Ramos (cell line): ENCODE data around the gene PLA2G3.
"Not testable (repeated sequence)": the region's sequence is repeated elsewhere in the genome, so short reads cannot be mapped to it uniquely, and the experiment has no call there.

Source experiments
- in situ Hi-C: fragments of 300-500 bp; cut with MboI; formaldehyde crosslinking; loops from one replicate; pipeline ENCODE4 v1.14.3; 2022; ENCODE audit warnings: low sequenced_read_pairs; ENCODE audit not compliant: unreplicated experiment

PLA2G3 gene

DNA sequence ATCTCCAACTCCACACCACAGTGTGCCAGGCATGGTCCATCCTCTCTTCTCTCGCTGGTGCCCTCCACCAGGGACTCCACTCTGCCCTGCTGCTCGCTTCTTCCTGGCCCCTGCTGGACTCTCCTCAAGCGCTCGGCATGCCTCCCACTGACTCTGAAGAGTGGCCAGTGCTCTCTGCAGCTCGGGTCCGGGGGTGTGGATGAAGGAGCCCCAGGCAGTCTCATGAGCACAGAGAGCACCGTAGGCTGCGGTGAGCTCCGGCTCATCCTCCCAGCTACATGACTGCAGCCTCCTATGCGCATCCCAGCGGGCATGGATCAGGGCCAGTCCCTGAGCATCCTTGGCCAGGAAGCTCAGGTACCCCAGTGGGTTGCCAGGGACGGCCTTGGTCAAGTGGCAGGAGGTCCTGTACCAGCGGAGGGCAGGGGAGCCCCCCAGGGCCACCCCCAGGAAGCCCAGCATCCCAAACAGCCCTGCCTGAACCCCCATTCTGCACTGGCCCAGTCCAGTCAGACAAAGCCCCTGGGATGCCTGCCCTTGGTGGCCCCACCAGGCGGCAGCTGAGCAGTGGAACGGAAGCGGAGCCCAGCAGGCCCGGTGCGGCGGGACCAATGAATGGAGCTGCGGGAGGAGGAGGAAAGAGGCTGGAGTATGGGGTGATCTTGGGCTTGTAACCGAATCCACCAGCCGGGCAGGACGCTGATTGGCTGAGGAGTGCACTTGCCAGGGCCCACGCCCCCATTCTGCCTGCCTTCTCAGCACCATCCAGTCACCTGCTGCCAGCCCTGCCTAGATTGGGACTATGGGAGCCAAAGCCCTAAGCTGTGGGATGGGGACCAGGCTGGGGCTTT lies at the start of gene PLA2G3:
Gene PLA2G3 (minus strand): TSS at position 643 of the 851 bp plus-strand sequence. CDS start 154 bp downstream, at position 489.
- in situ Hi-C loops, result loop anchor here (10.0 kb wide), 1 partner anchor 375 kb away; no protein-coding TSS in a partner anchor

- in situ Hi-C loops, result no loop called here
Observed at GRCh38 chr22:31187627-31188026, 47.3 kb upstream of the PLA2G3 start.

- in situ Hi-C loops, result no loop called here
Observed at GRCh38 chr22:31185056-31185455, 44.7 kb upstream of the PLA2G3 start.

- in situ Hi-C loops, result no loop called here
Observed at GRCh38 chr22:31184015-31184414, 43.7 kb upstream of the PLA2G3 start.

DNA sequence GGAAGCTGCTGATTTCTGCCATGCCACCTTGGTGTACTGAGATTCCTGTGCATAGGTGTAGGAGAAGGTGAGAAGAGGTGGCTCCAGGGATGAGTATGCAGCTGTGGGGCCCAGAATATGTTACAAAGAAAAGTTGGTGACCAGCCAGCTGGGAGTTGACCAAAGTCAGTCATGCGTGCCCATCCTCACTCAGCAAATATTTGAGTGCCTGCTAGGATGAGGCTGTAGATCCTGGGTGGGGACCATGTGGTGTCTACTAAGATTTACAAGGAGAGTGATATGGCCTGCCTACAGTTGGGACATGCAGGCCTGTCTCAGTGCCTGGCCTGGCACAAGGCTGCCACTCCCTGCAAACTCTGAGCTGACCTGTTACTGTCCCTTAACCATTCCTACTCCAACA lies 39.0 kb upstream of the PLA2G3 start:
- in situ Hi-C loops, result no loop called here

GRCh38 chr22:31178859-31179258 lies 38.6 kb upstream of the PLA2G3 start:
- in situ Hi-C loops, result no loop called here

DNA sequence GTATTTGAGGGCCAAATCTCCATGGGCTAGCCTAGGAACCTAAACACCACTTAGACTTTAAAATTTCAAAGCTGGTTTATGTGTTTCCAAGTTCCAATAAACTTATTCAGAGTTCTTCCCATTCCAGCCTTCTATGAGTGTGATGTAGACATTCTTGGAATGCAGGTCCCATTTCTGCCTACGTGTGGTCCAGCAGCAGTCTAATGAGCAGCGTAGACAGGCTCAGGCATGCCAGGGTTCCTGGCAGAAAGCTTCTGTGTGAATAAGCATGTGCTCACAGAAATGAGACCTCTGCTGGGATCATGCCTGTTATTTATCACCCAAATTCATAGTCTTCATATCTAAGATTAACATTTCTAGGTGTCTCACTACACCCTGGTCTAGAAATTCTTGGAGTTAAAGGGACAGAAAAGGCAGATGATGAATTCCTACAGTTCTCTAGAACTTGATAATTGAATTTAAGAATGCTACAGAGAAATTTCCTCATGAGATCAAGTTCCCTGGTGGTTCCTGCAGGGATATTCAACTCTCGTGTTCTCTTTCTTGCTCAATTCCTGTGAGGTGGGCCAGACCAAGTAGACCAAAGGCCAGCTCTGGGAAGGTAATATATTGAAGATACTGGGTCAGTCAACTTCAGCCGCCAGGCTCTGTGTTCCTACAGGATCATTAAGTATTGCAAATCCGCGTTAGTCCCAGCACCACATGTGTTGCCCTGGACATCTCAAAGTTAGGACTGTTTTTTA lies 37.3 kb upstream of the PLA2G3 start:
- in situ Hi-C loops, result no loop called here

- in situ Hi-C loops, result no loop called here
Observed at GRCh38 chr22:31176923-31177322, 36.6 kb upstream of the PLA2G3 start.

DNA sequence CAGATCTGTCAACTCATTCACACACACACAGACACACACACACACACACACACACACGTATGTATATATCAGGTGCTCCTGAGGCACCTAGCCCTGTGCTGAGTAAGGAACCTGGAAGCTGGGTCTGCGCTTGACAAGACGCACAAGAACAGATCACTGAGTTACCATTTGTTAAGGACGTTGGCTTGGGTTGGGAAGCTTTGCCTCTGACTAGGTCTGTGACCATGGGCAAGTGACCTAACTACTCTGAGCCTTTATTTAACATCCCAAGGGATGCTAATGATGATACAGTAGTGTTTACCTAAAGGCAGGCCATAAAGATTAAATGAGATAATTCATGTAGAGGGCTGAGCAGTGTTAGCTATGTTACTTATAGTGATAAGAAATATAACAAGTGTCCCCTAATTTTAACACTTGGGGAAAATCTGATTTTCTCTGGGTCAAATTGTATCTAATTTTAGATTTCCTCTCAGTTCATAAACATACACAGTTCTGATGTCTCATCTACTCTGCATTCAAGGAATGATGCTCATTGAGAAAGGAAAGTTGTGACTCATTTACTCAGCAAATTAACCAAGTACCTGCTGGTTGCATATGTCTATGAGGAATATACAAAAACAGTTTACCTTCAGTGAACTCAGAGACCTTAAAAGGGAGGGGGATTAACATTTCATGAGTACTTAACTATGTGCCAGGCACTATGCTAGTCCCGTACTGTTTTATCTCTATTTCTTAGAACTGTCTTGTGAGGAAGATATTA lies 33.3 kb upstream of the PLA2G3 start:
- in situ Hi-C loops, result no loop called here

GRCh38 chr22:31171734-31172133 lies 31.4 kb upstream of the PLA2G3 start:
- in situ Hi-C loops, result not testable (repeated sequence)

DNA sequence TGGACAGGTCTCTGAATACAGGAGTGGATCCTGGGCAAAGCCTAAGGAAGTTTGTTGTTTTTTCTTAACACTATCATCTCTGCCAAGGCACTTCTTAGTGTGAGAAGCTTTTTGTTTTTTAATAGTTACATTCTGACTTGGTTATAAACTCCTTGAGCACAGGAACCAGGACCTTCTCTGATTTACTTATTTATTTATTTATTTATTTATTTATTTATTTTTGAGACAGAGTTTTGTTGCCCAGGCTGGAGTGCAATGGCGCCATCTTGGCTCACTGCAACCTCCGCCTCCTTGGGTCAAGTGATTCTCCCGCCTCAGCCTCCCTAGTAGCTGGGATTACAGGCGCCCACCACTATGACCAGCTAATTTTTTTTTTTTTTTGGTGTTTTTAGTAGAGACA lies 30.7 kb upstream of the PLA2G3 start:
- in situ Hi-C loops, result no loop called here

DNA sequence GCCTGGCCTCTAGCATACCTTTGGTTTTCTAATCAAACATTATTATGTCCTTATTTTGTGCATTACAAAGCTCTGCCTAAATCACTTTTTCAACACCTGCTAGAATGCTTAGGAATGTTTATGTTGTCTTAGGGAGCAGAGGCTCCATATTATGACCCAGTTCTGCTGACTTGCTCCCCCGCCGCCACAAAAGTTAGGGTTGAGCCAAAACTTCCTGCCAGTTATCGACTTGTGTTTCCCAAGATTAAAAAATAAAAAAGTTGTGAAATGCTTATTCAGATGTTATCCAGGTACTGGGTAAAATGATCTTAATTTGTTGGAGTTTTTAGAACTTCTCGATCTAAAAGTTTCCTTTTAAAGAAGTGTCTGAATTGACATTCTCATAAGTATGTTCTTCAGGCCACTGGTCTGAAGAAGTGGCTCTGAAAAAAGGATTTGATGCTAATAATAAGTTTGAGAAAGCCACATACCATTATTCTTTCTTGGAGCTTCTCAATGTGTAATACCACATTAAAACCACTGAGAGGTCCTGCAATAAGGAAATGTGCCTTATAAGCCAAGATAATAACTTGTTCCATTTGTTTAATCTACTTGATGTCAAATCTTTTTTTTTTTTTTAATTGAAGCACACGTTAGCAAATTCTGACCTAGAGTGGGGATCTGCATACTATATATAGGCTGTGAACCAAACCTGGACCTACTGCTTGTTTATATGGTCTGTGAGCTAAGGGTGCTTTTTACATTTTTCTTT lies 21.9 kb upstream of the PLA2G3 start:
- in situ Hi-C loops, result no loop called here

DNA sequence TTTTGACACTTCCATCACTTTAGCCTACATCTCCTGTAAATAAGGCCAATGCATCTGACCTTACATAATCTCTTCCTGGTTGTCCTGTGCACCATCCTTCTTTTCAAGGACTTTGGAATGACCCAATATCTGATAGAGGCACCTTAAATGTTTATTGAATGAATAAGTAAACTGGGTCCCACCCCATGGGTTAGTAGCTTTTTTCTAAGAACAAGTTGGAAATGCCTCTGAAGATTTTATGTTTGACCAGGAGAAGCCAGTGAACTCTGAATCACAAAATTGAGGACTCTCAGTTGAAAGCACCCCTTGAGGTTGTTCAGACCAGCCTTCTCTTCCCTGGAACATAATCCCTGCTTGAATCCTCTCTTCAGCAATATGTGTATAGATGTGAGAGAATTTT lies 21.1 kb upstream of the PLA2G3 start:
- in situ Hi-C loops, result no loop called here

- in situ Hi-C loops, result no loop called here
Observed at GRCh38 chr22:31160328-31160978, 20.1 kb upstream of the PLA2G3 start.

GRCh38 chr22:31155422-31155821 lies 15.1 kb upstream of the PLA2G3 start:
- in situ Hi-C loops, result no loop called here

- in situ Hi-C loops, result no loop called here
Observed at GRCh38 chr22:31154975-31155374, 14.7 kb upstream of the PLA2G3 start.

- in situ Hi-C loops, result no loop called here
Observed at GRCh38 chr22:31153357-31153756, 13.0 kb upstream of the PLA2G3 start.

GRCh38 chr22:31151872-31152271 lies 11.6 kb upstream of the PLA2G3 start:
- in situ Hi-C loops, result no loop called here

- in situ Hi-C loops, result no loop called here
Observed at GRCh38 chr22:31150615-31151014, 10.3 kb upstream of the PLA2G3 start.
